ENCODE results near the gene RXRG.
"Not testable (repeated sequence)": the region's sequence is repeated elsewhere in the genome, so short reads cannot be mapped to it uniquely, and the experiment has no call there.

The RXRG gene

GRCh38 chr1:165444897-165445370, at the start of gene RXRG:
Gene RXRG (minus strand): TSS chr1:165445126. CDS start chr1:165444893, 233 bp downstream.
- no peak for DNase-seq (ENCODE audit: low read depth)

- DNase-seq (ENCODE audit: low read depth), result no peak
Measured at GRCh38 chr1:165492845-165493373, 48.0 kb upstream of the RXRG start.

GRCh38 chr1:165490175-165490574, 45.2 kb upstream of the RXRG start:
- DNase-seq (ENCODE audit: low read depth), result no peak

- DNase-seq (ENCODE audit: low read depth), result no peak
Measured at GRCh38 chr1:165487921-165488320, 43.0 kb upstream of the RXRG start.

- no peak for DNase-seq (ENCODE audit: low read depth)
Measured at GRCh38 chr1:165486663-165487062, 41.7 kb upstream of the RXRG start.

- DNase-seq (ENCODE audit: low read depth), result no peak
Measured at GRCh38 chr1:165485716-165486115, 40.8 kb upstream of the RXRG start.

- no peak for DNase-seq (ENCODE audit: low read depth)
Measured at GRCh38 chr1:165484532-165484931, 39.6 kb upstream of the RXRG start.

- DNase-seq (ENCODE audit: low read depth), result no peak
Measured at GRCh38 chr1:165483412-165483811, 38.5 kb upstream of the RXRG start.

- DNase-seq (ENCODE audit: low read depth), result no peak
Measured at GRCh38 chr1:165481820-165482532, 37.0 kb upstream of the RXRG start.

GRCh38 chr1:165476776-165477175, 31.9 kb upstream of the RXRG start:
- DNase-seq (ENCODE audit: low read depth), result no peak

- no peak for DNase-seq (ENCODE audit: low read depth)
Measured at GRCh38 chr1:165474196-165474595, 29.3 kb upstream of the RXRG start.

GRCh38 chr1:165473081-165473480, 28.2 kb upstream of the RXRG start:
- no peak for DNase-seq (ENCODE audit: low read depth)

GRCh38 chr1:165468726-165469249, 23.9 kb upstream of the RXRG start:
- no peak for DNase-seq (ENCODE audit: low read depth)

GRCh38 chr1:165468253-165468652, 23.3 kb upstream of the RXRG start:
- DNase-seq (ENCODE audit: low read depth), result no peak

GRCh38 chr1:165467706-165468105, 22.8 kb upstream of the RXRG start:
- DNase-seq (ENCODE audit: low read depth), result no peak

- DNase-seq (ENCODE audit: low read depth), result no peak
Measured at GRCh38 chr1:165463978-165464377, 19.1 kb upstream of the RXRG start.

GRCh38 chr1:165459683-165460082, 14.8 kb upstream of the RXRG start:
- not testable (repeated sequence) for DNase-seq (ENCODE audit: low read depth)

GRCh38 chr1:165456861-165457260, 11.9 kb upstream of the RXRG start:
- no peak for DNase-seq (ENCODE audit: low read depth)

- no peak for DNase-seq (ENCODE audit: low read depth)
Measured at GRCh38 chr1:165456114-165456513, 11.2 kb upstream of the RXRG start.

- no peak for DNase-seq (ENCODE audit: low read depth)
Measured at GRCh38 chr1:165455111-165455510, 10.2 kb upstream of the RXRG start.

GRCh38 chr1:165454091-165454610, 9.2 kb upstream of the RXRG start:
- no peak for DNase-seq (ENCODE audit: low read depth)

- no peak for DNase-seq (ENCODE audit: low read depth)
Measured at GRCh38 chr1:165452336-165453130, 7.6 kb upstream of the RXRG start.

- DNase-seq (ENCODE audit: low read depth), result no peak
Measured at GRCh38 chr1:165451691-165452090, 6.8 kb upstream of the RXRG start.
